Hepatocyte (in vitro differentiated cells): ENCODE results near the gene MMP15.

Source experiments
- CTCF ChIP-seq: fragments of 200-600 bp; sonication (generic); IDR thresholded peaks from 2 replicates; pipeline ENCODE4 v1.5.1; 2016; ENCODE audit warnings: antibody characterized with exemption, mild to moderate bottlenecking; ENCODE audit not compliant: poor library complexity
- EZH2 ChIP-seq: fragments of 200-600 bp; sonication (generic); IDR thresholded peaks from 2 replicates; pipeline ENCODE4 v1.6.1; 2016; ENCODE audit warnings: antibody characterized with exemption, mild to moderate bottlenecking, borderline replicate concordance

GRCh38 chr16:57984443-57985203, 40.9 kb upstream of the MMP15 start:
- no peak for TF ChIP-seq CTCF
- no peak for TF ChIP-seq EZH2
